ENCODE data around the gene RTN1.

The RTN1 gene, protein sequence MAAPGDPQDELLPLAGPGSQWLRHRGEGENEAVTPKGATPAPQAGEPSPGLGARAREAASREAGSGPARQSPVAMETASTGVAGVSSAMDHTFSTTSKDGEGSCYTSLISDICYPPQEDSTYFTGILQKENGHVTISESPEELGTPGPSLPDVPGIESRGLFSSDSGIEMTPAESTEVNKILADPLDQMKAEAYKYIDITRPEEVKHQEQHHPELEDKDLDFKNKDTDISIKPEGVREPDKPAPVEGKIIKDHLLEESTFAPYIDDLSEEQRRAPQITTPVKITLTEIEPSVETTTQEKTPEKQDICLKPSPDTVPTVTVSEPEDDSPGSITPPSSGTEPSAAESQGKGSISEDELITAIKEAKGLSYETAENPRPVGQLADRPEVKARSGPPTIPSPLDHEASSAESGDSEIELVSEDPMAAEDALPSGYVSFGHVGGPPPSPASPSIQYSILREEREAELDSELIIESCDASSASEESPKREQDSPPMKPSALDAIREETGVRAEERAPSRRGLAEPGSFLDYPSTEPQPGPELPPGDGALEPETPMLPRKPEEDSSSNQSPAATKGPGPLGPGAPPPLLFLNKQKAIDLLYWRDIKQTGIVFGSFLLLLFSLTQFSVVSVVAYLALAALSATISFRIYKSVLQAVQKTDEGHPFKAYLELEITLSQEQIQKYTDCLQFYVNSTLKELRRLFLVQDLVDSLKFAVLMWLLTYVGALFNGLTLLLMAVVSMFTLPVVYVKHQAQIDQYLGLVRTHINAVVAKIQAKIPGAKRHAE

DNA sequence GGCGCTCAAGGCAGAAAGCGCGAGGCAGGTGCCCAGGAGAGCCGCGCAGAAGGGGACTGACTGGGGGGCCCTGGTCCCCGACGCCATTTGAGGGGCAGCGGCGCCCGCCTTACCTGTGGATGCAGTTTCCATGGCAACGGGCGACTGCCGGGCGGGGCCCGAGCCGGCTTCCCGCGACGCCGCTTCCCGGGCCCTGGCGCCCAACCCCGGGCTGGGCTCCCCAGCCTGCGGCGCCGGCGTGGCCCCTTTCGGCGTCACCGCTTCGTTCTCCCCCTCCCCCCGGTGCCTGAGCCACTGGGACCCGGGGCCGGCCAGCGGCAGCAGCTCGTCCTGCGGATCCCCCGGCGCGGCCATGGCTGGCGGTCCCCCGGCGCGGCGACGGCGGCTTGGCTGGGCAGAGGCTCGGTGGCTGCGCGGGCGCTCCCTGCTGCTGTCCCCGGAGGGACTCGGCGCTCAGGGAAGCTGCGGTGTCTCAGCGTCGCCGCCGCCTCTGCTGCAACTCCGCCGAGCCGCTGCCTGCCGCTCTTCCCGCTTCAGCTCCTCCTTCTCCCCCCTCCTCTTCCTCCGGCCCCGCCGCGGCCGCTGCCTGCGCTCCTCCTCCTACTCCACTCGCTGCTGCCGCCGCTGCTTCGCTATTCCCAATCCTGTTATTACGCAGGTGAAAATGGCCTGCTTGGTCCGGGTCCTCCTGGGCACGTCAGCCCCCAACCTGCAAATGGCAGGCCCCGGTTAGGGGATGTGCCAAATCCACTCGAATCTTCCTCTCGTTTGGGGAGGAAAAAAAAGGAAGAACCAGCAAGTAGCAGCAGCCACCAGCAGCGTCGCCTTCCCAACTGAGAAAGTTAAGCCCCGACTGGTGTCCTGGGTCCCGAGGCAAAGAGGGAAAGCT, at the start of gene RTN1:
Gene RTN1 (minus strand): TSS at position 500 of the 889 bp plus-strand sequence. CDS start 146 bp downstream, at position 354.
- DNase-seq: peak; percentile 28

DNA sequence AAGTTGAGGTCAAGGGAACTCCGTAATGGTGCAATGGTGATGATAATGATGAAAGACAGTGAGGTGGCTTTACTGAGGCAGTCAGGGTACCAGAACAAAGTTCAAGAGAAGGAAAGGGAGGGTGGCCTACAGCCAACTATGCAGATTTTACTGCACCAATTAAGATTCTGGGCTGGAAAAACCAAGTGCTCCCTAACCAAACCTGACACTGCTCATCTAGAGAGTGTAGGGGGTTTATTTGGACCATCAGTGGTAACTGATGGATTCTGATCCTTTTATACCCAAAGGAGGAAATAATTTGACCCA, 49.8 kb upstream of the RTN1 start:
- DNase-seq: no peak

DNA sequence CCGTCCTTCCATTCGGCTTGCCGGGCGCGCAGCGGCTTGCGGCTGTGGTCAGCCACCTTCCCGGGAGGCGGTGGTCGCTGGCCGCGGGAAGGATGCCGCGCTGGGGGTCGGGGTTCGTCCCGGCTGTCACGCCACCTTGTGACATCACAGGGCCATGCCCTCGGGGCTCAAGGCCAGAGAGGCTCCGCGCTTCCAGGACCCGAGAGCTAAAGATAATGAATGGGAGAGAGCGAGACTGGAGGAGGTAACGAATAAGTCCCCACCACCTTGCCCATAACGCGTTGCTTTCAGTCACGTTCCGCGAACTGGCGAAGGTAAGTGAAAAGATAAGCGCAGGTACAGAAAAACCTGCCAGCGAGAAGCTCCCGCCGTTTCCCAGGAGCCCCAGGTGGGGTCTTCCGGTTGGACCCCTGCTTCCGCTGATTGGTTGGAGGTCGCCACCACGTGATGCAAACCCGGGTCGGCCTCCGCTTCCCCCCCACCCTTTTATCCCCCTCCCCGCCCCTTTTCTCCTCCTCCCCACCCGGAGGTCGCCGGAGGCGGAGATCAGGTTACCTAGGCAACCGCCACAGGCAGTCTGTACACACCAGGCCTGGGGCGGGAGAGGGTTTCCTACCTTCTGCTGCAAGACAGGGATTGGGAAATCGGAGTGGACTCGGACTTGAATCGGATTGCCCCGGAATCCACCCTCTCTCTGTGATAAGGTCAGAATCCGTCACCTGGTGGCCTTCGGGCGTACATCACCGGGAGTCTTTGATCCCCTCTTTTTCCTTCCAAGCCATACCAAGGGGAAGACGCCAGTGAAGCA, 49.2 kb upstream of the RTN1 start, which contains the start of gene LRRC9:
Gene LRRC9 (plus strand): TSS at position 575 of the 808 bp plus-strand sequence.
- DNase-seq: no peak

DNA sequence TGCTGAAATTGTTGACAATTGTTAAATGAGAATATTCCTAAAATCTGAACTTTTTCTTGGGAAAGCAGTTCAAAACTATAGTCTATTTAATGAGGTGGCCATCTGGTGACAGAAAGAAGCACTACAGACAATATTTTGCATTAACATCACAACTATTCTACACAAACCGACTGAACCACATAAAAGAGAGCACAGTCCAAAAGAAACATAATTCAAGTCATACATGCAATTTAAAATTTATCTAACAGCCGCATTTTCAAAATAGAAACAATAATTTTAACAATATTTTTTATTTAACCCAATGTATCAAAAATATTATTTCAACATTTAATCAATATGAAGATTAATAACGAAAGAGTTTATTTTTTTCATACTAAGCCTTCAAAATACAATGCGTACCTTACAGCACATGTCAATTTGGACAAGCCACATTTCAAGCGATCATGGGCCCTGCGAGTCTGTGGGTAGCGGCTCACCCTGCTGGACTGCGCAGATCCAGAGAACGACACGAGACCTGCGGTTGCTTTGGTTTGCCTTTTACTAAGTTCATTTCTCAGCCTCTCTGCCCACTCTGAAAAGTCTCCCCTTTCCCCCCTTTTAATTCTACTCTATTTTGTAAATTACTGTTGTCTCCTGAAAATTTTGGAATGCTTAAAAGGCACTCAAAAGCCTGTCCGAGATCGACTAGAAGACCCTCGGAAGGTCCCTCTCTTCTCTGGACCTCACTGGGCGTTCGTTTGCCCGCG, 48.4 kb upstream of the RTN1 start:
- DNase-seq: peak; percentile 23

DNA sequence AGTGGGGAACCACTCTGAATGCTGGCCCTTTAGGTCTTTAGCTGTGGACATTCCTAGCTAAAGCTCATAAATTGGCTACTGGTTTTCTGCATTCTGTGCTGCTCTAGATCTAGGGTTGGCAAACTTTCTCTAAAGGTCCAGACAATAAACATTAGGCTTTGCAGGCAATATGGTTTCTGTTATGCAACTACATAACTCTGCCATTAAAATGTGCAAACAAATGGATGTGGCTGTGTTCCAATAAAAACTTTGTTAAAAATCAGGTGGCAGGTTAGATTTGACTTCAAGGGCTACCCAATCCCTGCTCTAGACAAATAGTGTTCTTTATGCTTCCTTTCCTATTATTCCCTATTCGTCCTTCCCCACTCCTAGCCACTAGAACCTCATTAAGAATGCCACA, 42.6 kb upstream of the RTN1 start:
- no peak for DNase-seq

DNA sequence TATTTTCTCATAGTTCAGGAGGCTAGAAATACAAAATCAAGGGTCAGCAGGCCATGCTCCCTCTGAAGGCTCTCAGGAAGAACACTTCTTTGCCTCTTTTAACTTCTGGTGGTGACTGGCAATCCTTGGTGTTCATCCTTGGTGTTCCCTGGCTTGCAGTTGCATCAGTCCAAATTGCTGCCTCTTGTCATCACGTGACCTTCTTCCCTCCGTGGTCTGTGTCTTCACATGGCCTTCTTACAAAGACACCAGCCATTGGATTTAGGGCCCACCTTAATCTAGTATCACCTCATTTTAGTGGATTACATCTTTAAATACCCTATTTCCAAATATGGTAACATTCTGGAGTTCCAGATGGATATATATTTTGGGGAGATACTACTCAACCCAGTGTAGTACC, 41.9 kb upstream of the RTN1 start:
- no peak for DNase-seq

DNA sequence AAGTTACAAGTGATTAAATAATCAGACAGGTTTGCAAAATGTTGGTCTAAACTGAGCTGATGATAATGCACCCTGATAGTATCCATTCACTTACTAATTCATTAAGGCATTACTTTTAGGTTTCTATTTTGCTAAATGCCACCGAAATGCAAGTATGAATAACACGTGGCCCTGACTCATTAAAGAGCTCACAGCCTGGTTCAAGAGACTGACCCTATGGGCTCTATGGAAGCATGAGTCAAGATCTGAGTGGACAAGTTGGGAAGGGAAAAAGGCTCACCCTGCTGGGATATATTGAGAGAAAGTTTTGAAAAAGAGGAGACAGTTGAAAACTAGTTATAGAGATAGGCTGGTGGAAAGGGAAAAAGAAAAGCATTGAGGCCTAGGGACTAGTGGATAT, 34.6 kb upstream of the RTN1 start:
- DNase-seq: no peak

DNA sequence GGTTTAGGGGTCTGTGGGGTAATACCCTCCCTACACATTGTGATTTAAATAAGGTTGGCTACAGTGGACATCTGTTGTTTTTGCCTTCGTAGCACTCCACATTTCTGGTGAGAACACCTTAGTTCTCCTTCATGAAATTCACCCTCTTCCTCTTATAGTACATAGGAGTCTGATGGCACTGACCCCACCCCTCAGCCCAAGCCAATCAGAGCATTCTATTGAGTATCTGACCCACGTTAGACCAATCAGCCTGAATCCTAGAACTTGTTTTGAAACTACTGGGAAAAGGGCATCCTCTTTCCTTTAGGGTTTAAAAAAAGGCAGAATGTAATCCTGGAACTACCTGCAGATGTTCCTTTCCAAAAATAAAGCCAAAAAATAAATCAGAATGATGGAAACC, 33.6 kb upstream of the RTN1 start:
- no peak for DNase-seq

DNA sequence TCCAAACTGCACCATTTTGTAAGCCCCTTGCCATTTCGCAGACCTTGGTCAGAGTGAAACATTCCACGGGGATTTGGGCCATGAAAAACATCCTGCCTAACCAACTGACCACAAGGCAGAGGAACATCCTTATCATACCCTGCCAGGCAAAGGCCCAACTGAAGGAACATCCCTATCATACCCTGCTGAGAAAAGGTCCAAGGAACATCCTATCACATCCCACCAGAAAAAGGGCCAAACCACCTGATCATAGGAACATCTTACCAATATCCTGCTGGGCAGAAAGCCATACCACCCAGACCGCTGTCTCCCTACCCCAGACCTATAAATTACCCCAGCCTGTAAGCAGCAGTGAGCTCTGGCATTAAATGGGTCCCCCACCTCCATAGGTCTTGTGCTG, 30.0 kb upstream of the RTN1 start:
- no peak for DNase-seq

DNA sequence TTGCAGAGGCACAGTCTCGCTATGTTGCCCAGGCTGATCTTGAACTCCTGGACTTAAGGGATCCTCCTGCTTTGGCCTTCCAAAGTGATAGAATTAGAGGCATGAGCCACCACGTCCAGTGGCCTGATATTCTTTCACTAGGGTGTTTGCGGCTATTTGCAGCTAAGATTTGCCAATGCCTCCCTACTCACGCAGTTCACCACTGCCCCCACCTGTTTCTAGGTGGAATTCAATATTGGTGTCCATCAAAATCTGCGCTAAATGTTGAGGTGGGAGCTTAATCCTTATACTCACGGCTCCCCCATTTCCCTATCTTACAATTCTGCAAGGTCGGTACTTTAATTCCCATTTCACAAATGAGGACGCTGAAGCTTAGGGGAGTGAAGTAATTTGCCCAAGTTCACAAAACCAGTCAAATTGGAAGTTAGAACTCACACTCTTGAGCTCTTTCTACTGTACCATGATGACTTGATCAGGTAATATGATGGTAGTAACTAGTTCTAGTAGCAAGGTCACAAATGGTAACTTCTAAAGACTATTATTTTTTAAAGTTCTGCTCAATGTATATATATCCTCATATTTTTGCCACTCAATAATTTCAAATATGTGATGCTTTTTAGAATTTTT, 27.3 kb upstream of the RTN1 start:
- DNase-seq: peak; percentile 11

DNA sequence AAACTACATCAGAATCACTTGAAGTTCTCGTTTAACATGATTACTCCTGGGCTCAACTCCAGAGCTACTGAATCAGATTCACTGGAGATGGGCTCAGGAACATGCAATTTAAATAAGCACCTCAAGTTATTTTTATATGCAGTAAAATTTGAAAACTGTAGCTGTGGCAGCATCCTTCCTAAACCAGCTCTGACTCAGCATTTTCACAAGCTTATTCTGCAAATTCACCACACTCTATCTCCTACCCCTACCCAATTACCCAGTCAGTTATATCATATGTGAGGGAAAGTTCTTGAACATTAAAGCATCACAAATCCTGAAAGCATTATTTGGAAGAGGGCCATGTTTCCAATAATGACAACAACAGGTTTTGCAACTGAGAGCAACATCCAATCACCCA, 25.1 kb upstream of the RTN1 start:
- DNase-seq: no peak

DNA sequence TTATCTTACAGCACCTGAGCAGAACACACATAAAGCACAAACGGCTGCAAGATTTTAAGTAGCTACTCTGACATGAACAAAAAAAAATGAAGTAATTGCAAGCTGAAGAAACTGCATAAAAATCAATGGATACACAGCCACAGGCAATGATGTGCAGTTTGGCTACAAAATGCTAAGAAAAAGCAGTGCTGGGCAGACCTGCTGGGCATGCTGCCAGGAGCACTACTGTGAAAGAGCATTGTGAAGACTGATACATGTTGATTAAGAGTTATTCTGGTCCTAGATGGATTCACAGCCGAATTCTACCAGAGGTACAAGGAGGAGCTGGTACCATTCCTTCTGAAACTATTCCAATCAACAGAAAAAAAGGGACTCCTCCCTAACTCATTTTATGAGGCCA, 20.1 kb upstream of the RTN1 start:
- DNase-seq: no peak

DNA sequence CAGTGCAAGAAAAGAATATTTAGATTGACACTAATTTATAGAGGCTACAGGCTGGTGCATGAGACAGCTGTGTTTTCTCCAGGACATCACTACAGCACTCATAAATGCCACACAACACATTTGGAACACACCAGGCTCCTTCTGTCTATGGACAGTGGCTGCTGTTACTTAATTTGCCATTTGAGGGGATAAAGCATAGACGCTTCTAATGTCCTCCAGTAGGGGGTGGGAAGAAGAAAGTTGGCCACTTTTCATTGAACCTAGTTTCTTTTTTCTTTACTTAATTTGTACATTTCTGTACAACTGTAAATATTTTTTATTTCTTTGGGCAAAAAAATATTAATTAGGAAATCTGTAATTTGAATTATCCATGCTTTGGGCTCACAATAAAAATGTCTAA, 12.4 kb upstream of the RTN1 start:
- DNase-seq: no peak

DNA sequence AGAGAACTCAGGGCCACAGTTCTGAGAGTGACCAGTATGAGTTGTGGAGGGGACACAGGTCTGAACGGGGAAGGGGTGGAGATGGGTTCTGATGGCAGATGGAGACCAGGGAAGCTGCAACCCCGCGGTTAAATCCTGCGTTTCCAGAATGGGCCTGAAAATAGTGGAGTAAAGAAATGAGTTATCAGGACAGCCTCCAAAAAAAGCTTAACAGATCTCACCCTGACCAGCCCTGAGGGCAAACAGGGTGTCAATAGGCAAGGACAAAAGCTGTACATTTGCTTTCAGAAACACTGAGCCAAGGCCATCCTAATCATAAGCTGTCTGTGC, 555 bp upstream of the RTN1 start:
- DNase-seq: no peak

DNA sequence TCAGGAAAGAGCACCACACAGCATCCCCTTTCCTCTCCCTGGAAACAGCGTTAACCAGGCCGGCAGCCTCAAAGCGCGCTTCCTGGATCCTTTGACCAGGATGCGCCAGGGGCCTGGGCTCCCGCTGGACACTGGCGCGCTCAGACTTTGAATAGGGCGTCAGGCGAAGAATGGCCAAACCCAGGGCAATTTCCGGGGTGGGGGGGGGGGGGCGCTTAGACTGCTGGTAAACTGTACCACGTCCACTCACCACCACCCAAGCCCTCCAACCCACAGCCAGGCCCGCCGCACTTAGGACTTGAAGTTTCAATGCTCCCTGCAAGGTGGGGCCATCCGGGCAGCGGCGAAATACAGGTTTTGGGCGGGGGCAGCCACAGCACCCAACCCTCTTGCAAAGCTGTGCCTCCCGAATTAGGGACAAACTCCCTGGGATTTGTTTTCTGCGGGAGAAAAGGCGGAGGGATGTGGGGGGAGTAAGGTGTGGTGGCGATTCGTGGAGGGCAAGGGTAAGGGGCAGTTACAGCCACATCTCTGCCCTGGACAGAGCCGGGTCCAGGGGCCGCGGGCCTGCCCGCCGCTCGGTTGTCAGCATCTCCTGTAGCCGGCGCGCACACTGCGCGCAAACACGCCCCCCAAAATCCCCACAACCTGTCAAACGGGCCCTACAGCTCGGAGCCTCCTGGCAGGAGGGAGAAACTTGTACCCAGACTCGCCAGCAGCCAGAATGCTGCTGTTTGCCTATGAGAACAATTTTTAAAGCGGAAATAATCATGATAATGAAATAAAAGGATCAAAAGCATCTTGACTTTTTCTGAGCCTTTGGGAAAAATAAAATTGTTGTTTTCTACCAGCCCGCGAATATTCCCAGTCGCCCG, 958 bp downstream of the RTN1 start:
- no peak for DNase-seq

DNA sequence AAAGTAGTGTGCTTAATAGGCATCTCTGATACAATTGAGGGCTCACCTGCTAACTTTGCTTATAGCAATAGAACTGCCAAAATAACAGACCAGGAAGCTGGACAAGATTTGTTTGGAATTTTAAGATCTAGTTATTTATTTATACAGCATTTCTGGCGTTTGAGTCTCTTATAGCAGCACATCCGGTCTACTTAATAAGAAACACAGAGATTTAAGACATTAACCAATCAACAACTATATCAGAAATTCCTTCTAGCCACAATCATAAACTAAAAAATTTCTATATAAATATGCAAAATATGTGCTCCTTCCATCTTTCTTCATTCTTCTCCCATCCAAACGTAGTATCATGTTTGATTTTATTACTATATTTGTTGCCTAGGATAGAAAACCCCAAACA, 2.6 kb downstream of the RTN1 start:
- no peak for DNase-seq

DNA sequence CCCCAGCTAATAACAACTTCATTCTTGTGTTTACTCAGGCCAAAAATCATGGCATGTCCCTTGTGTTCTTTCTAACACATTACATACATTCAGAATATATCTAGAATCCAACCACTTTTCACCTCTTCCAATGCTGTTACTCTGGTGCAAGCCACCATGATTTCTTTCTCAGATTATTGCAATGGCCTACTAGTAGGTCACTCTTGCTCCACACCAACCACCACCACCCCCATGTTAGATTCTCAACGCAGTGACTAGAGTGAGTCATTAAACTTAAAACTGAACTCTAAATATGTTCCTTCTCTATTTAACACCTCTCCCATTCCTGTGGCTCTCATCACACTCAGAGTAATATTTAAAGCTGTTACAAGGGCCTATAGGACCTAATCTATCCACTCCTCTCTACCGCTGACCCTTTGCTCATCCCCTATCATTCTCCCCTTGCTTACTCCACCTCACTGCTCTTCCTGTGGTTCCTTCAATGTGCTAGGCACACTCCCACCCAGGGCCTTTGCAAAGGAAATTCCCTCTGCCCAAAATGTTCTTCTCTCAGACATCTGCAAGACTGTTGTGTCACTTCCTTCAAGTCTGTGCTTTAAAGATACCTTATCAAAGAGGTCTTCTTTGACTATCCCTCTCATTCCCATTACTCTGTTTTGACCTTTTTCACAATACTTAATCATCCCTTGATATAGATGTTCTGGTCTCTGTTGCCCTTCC, 6.6 kb downstream of the RTN1 start:
- DNase-seq: no peak

DNA sequence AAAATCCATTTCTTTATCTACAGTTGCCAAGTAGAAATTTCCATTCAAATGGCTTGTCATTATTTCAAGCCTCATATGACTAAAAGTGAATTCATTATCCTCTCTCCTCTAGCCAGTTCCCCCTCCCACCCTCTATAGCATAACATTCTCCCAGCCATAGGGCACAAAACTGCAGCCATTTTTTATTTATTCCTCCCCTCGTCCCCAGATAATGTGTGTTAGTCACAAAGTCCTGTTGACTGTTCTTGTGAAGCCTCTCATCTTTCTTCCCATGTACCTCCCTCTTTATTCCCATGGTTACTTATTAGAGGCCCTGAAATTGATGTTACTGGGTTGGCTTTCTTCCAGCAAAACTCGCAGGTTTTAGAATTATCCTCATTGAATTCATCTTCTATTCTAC, 13.2 kb downstream of the RTN1 start:
- DNase-seq: no peak

DNA sequence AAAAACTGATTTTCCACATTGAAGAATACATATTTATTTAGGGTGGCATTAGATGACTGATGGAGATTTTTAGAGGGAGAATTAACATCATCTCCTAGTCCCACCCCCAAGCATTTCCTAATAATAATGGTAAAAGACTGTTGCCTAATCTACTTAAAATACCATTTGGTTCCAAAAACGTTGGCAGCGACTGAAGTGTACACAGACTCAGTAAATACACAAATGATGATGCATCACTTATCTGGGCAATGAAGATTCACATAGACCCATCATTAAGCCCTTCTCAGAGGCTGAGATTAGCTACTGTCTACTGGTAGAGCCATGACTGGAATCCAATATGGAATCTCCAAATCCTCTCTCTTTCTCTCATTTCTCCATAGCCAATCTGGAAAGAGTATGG, 18.2 kb downstream of the RTN1 start:
- no peak for DNase-seq

DNA sequence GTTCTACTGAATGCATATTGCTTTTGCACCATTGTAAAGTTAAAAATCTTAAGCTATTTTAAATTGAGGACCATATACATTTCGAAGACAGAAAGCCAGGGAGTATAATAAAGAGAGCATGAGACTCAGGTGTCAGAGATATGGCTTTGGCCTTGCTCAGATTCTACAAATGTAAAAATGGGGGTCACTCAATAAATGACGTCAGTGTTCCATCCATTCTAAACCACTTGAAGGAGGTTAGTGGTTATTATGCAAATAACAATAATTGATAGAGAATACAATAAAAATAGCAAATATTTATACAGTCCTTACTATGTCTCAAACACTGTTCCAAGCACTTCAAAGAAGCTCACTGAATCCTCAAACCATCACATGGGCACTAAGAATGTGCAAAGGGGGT, 20.1 kb downstream of the RTN1 start:
- DNase-seq: no peak

All from activated CD4-positive, alpha-beta T cell treated with anti-CD3 and anti-CD28 coated beads, Interleukin-10, Interleukin-2, amounts not matched to agents 100 ng/mL and 50 ng/mL, durations not matched to agents 16 hours and 8 hours (primary cell).